ENCODE results near the gene GPR107.
"Not testable (repeated sequence)": the region's sequence is repeated elsewhere in the genome, so short reads cannot be mapped to it uniquely, and the experiment has no call there.

GPR107 gene

DNA sequence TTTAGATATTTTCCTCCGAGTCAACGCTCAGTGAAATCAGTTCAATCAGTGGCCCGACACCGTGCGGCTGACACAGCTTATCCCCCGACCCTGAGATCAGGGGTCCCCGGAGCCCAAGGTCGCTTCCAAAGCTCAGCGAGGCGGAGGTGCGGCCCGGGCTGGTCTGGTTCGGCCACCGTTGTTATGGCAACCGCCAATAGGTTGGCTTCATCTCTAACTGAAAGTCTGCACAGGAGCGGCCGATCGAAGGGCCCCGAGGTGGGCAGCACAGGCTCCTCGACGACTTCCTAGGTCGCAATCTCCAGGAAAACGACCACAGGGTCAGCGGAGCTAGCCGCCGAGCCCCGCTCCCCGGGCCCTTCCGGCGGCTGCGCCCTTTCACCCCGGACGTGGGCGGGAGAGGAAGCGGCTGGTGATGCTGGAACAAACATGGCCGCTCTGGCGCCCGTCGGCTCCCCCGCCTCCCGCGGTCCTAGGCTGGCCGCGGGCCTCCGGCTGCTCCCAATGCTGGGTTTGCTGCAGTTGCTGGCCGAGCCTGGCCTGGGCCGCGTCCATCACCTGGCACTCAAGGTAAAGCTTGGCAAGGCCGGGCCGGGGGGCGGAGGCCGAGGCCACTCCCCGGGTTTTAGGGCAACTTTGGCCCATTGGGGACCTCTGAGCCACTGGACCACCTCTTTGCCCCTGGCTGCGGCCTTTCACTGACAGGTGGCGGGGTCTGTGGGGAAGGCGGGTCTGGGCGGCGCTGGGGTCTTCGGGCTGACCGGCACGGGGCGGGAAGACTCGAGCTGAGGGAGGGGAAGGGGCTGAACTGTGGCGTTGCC, at the start of gene GPR107:
Gene GPR107, plus strand, starts transcription at position 403 of the 821 bp plus-strand sequence. Its CDS starts 27 bp downstream, at position 430.
- DNase-seq (ENCODE audit: extremely low spot score), result peak; percentile 92
- CTCF ChIA-PET, result interaction anchor here (1.5 to 1.8 kb wide), 2 partner anchors 9 to 13 kb away, joined by 4 to 10 read pairs; no protein-coding TSS in a partner anchor
- POLR2A ChIA-PET, result interaction anchor here (0.8 kb wide), 1 partner anchor 11 kb away, joined by 4 read pairs; the partner anchor contains the start of gene FNBP1
- TF ChIP-seq, protein P1, sequence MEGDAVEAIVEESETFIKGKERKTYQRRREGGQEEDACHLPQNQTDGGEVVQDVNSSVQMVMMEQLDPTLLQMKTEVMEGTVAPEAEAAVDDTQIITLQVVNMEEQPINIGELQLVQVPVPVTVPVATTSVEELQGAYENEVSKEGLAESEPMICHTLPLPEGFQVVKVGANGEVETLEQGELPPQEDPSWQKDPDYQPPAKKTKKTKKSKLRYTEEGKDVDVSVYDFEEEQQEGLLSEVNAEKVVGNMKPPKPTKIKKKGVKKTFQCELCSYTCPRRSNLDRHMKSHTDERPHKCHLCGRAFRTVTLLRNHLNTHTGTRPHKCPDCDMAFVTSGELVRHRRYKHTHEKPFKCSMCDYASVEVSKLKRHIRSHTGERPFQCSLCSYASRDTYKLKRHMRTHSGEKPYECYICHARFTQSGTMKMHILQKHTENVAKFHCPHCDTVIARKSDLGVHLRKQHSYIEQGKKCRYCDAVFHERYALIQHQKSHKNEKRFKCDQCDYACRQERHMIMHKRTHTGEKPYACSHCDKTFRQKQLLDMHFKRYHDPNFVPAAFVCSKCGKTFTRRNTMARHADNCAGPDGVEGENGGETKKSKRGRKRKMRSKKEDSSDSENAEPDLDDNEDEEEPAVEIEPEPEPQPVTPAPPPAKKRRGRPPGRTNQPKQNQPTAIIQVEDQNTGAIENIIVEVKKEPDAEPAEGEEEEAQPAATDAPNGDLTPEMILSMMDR (IDR thresholded peaks at IDR 0.05; ENCODE audit: control extremely low read depth, extremely low read depth, low read depth, missing control alignments), result no peak

DNA sequence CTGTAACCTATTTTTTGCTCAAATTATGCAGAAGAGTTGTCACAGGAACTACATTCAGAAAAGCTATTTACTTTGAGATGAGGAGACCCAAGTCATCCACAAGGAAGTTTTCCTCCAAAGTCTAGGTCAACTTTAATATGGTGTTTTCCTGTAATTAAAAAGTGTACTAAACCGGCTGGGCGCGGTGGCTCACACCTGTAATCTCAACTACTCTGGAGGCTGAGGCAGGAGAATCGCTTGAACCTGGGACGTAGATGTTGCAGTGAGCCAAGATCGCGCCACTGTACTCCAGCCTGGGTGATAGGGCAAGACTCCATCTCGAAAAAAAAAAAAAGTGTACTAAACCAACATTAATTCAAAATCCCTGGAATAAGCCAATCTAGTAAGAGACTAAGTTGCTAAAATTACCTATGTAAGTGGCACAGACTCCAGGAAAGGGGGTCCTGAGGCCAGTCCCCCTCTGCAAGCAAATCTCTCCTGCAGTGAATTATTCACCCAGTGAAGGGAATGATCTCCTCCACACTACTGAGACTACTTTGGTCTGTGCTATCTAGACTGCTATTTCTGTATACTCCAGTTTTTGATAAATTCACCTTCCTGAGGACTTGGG, 49.7 kb upstream of the GPR107 start:
- TF ChIP-seq, protein P1 (IDR thresholded peaks at IDR 0.05; ENCODE audit: control extremely low read depth, extremely low read depth, low read depth, missing control alignments), result no peak
- no peak for DNase-seq (ENCODE audit: extremely low spot score)
- CTCF ChIA-PET, result interaction anchor here (1.0 to 1.7 kb wide), 5 partner anchors 8 to 42 kb away, joined by 3 to 4 read pairs (median 3); no protein-coding TSS in a partner anchor
- POLR2A ChIA-PET, result interaction anchor here (0.6 kb wide), 1 partner anchor 47 kb away, joined by 8 read pairs; no protein-coding TSS in a partner anchor

DNA sequence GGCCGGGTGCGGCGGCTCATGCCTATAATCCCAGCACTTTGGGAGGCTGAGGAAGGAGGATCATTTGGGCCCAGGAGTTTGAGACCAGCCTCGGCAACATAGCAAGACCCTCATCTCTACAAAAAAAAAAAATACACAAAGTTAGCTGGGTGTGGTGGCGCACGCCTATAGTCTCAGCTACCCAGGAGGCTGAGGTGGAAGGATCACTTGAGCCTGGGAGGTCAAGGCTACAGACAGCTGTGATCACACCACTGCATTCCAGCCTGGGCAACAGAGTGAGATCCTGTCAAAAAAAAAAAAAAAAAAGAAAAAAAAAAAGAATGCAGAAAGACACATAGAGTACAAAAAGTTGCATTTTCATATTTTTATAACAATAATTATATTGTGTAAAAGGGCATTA, 46.8 kb upstream of the GPR107 start:
- CTCF ChIA-PET, result interaction anchor here (1.2 to 1.6 kb wide), 3 partner anchors 19 to 74 kb away, joined by 3 read pairs; no protein-coding TSS in a partner anchor

DNA sequence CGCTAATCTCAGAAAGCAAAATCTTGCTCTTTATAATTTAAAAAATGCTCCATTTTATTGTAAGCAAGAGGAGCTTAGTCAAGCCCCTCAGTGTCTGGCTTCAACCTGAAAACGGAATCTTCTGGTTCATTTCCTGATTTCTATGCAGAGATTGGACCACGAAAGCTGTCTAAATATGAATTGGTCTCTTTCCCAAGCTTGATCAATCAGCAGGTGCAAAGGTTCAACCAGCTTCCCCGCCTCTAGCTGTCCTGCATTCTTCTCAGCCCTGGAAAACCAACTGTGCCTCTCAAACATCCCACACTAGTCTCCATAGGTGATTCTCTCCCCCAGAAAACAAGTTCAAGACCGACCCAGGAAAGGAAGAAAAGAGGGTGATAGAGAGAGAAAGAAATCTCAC, 45.2 kb upstream of the GPR107 start:
- ChIA-PET CTCF (interaction anchor here (1.1 to 2.9 kb wide), 7 partner anchors 9 to 123 kb away, joined by 3 to 11 read pairs (median 5); no protein-coding TSS in a partner anchor), POLR2A (interaction anchor here (1.0 to 2.0 kb wide), 6 partner anchors 8 to 122 kb away, joined by 3 to 7 read pairs (median 4); no protein-coding TSS in a partner anchor)

More for the DNA sequence above, 46.8 kb upstream of the GPR107 start:
- POLR2A ChIA-PET, result interaction anchor here (0.8 to 1.1 kb wide), 3 partner anchors 9 to 13 kb away, joined by 3 to 5 read pairs (median 4); no protein-coding TSS in a partner anchor
- DNase-seq (ENCODE audit: extremely low spot score), result not testable (repeated sequence)

DNA sequence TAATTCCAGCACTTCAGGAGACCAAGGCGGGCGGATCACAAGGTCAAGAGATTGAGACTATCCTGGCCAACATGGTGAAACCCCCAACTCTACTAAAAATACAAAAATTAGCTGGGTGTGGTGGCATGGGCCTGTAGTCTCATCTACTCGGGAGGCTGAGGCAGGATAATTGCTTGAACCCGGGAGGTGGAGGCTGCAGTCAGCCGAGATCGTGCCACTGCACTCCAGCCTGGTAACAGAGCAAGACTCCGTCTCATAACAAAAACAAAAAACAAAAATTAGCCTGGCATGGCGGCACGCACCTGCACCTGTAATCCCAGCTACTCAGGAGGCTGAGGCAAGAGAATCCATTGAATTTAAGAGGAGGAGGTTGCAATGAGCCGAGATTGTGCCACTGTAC, 44.2 kb upstream of the GPR107 start:
- ChIA-PET POLR2A (interaction anchor here (0.7 to 2.6 kb wide), 7 partner anchors 9 to 25 kb away, joined by 3 to 9 read pairs (median 4); no protein-coding TSS in a partner anchor), CTCF (interaction anchor here (1.5 to 2.9 kb wide), 4 partner anchors 9 to 17 kb away, joined by 4 to 11 read pairs (median 6); no protein-coding TSS in a partner anchor)
- not testable (repeated sequence) for DNase-seq (ENCODE audit: extremely low spot score)

More for the DNA sequence above, 45.2 kb upstream of the GPR107 start:
- TF ChIP-seq, protein P1 (IDR thresholded peaks at IDR 0.05; ENCODE audit: control extremely low read depth, extremely low read depth, low read depth, missing control alignments), result no peak
- no peak for DNase-seq (ENCODE audit: extremely low spot score)

DNA sequence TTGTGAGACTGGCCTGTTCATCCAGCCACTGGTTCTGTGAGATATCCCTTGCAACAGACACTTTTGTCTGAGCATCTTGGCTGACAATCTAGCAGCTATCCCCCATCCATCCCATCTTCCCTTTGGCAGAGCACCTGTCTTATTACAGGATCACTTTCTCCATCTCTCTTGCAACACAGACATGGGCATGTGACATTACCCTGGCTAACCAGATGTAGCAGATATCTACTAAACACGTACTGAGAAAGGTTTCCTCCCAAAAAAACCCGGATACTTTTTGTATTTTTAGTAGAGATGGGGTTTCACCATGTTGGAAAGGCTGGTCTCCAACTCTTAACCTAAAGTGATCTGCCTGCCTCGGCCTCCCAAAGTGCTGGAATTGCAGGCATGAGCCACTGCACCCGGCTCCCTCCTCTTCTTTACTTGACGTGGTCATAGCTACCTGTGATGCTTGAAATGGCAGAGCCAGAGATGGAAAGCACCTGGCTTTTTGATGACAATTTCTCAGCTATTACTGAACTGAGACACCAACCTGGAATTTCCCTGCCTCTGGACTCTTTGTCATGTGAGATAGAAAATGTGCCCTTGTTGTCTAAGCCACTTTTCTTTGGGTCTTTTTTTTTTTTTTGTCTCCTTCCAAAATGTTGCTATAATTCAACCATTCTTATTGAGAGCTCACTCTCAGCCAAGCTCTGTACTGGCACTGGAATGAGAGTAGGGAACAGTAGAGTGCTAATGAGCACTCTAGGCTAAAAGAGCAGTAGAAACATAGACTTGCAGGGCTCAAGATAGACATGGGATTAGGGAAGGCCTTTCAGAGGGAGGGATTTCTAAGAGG, 43.3 kb upstream of the GPR107 start:
- TF ChIP-seq, protein P1 (IDR thresholded peaks at IDR 0.05; ENCODE audit: control extremely low read depth, extremely low read depth, low read depth, missing control alignments), result no peak
- ChIA-PET CTCF (interaction anchor here (0.7 to 2.9 kb wide), 6 partner anchors 12 to 24 kb away, joined by 3 to 11 read pairs (median 3); no protein-coding TSS in a partner anchor), POLR2A (interaction anchor here (0.6 to 2.6 kb wide), 14 partner anchors 8 to 121 kb away, joined by 3 to 9 read pairs (median 4); no protein-coding TSS in a partner anchor)
- no peak for DNase-seq (ENCODE audit: extremely low spot score)
